Fibroblast of lung (primary cell): ENCODE results near the gene AKT1S1.

Source experiments
- EZH2 ChIP-seq: IDR thresholded peaks from 2 replicates; pipeline ENCODE4 v1.5.1; 2012; ENCODE audit warnings: low read length, control low read depth, mild to moderate bottlenecking; ENCODE audit errors: missing control alignments
- TF ChIP-seq, protein P1 (sequence below), 2 donors: IDR thresholded peaks in 1 of 2; conservative IDR thresholded peaks in 1 of 2; 1 replicate in 1 of 2; 2 replicates in 1 of 2; pipeline ENCODE4 v1.5.1; 2011 to 2012; ENCODE audit warnings: low read length in 2 of 2, control low read depth in 1 of 2, inconsistent platforms in 1 of 2, low read depth in 1 of 2, mild to moderate bottlenecking in 1 of 2

DNA sequence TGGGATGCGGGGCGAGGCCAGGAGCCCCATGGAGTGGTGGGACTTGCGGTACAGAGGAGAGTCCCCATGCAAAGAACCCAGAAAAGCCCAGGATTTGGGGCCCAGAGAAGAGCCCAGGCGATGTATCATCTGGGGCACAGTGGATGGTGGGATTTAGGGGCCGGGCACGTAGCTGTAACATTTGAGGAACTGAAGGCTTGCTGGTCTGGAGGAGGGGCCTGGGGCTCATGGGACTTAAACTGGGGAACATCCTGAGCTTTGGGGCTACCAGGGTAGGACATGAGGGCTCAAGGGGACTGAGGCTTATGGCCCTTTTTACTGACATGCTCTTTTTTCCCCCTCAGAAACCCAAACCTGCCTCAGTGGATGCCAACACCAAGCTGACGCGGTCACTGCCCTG, 45.6 kb downstream of the AKT1S1 start:
- TF ChIP-seq, protein P1, sequence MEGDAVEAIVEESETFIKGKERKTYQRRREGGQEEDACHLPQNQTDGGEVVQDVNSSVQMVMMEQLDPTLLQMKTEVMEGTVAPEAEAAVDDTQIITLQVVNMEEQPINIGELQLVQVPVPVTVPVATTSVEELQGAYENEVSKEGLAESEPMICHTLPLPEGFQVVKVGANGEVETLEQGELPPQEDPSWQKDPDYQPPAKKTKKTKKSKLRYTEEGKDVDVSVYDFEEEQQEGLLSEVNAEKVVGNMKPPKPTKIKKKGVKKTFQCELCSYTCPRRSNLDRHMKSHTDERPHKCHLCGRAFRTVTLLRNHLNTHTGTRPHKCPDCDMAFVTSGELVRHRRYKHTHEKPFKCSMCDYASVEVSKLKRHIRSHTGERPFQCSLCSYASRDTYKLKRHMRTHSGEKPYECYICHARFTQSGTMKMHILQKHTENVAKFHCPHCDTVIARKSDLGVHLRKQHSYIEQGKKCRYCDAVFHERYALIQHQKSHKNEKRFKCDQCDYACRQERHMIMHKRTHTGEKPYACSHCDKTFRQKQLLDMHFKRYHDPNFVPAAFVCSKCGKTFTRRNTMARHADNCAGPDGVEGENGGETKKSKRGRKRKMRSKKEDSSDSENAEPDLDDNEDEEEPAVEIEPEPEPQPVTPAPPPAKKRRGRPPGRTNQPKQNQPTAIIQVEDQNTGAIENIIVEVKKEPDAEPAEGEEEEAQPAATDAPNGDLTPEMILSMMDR (conservative IDR thresholded peaks at IDR 0.05 in 1 of 2, IDR thresholded peaks at IDR 0.05 in 1 of 2; ENCODE audit: low read depth in 1 of 2, low read length in 2 of 2) = no peak
- TF ChIP-seq EZH2 = no peak
